ENCODE data around the gene APOBEC2.

APOBEC2 gene

GRCh38 chr6:41040101-41040939 lies 12.7 kb upstream of the APOBEC2 start:
- no peaks in the 10 kb centered on the region for H3K36me3 ChIP-seq (replicated peaks; ENCODE audit: low read depth, low read length)
- H3K4me3 ChIP-seq (ENCODE audit: low read length): peak overlapping the region; percentile 18; the same call in 1 of the 2 replicates
- peaks cover 18% of the 10 kb centered on the region for H3K4me1 ChIP-seq (ENCODE audit: low read length)
- peak overlapping the region; percentile 55 for H3K4me2 ChIP-seq (ENCODE audit: low read length)
- peaks cover 23% of the 10 kb centered on the region; the same call in 1 of the 2 replicates for H3K27me3 ChIP-seq (ENCODE audit: low read depth, low read length)
- TF ChIP-seq EZH2phosphoT487 (IDR thresholded peaks at IDR 0.05; ENCODE audit: low read depth): no peak
- TF ChIP-seq CTCF (IDR thresholded peaks at IDR 0.05; ENCODE audit: low read depth, low read length): no peak
- H3K9me3 ChIP-seq (ENCODE audit: insufficient read depth, low read length): no peaks in the 10 kb centered on the region
- no peaks in the 10 kb centered on the region for H4K20me1 ChIP-seq (ENCODE audit: insufficient read depth, low read length)
- H2AFZ ChIP-seq (ENCODE audit: low read depth, low read length): no peak overlapping the region; the same call in 1 of the 2 replicates
- no peak overlapping the region for H3K27ac ChIP-seq (ENCODE audit: low read length)
- H3K79me2 ChIP-seq (ENCODE audit: low read length): no peaks in the 10 kb centered on the region
- H3K9ac ChIP-seq (ENCODE audit: low read length): peak overlapping the region; percentile 12; the same call in 1 of the 2 replicates

GRCh38 chr6:41040940-41041536 lies 12.0 kb upstream of the APOBEC2 start:
- Histone ChIP-seq H3K79me2 (ENCODE audit: low read length) (no peaks in the 10 kb centered on the region), H3K4me1 (ENCODE audit: low read length) (peaks cover 18% of the 10 kb centered on the region), H3K27ac (ENCODE audit: low read length) (no peak overlapping the region), H3K27me3 (ENCODE audit: low read depth, low read length) (peaks cover 23% of the 10 kb centered on the region; the same call in 1 of the 2 replicates), H2AFZ (ENCODE audit: low read depth, low read length) (no peak overlapping the region), H3K36me3 (replicated peaks; ENCODE audit: low read depth, low read length) (no peaks in the 10 kb centered on the region), H3K9me3 (ENCODE audit: insufficient read depth, low read length) (no peaks in the 10 kb centered on the region), H3K4me2 (ENCODE audit: low read length) (peak overlapping the region; percentile 55), H3K4me3 (ENCODE audit: low read length) (no peak overlapping the region), H3K9ac (ENCODE audit: low read length) (no peak overlapping the region), H4K20me1 (ENCODE audit: insufficient read depth, low read length) (no peaks in the 10 kb centered on the region)
- no peak for TF ChIP-seq CTCF (IDR thresholded peaks at IDR 0.05; ENCODE audit: low read depth, low read length)

- H4K20me1 ChIP-seq (ENCODE audit: insufficient read depth, low read length): no peaks in the 10 kb centered on the region
- H3K27me3 ChIP-seq (ENCODE audit: low read depth, low read length): peaks cover 13% of the 10 kb centered on the region; the same call in 1 of the 2 replicates
- no peak within 1 kb of the TSS for H2AFZ ChIP-seq (ENCODE audit: low read depth, low read length)
- no peaks in the 10 kb centered on the region for H3K9me3 ChIP-seq (ENCODE audit: insufficient read depth, low read length)
- no peaks in the 10 kb centered on the region for H3K36me3 ChIP-seq (replicated peaks; ENCODE audit: low read depth, low read length)
- H3K4me3 ChIP-seq (ENCODE audit: low read length): no peak within 1 kb of the TSS
- no peak within 1 kb of the TSS for H3K4me2 ChIP-seq (ENCODE audit: low read length)
- TF ChIP-seq EZH2phosphoT487 (IDR thresholded peaks at IDR 0.05; ENCODE audit: low read depth) (no peak), CTCF (IDR thresholded peaks at IDR 0.05; ENCODE audit: low read depth, low read length) (no peak)
- no peaks in the 10 kb centered on the region for H3K79me2 ChIP-seq (ENCODE audit: low read length)
- no peak within 1 kb of the TSS for H3K9ac ChIP-seq (ENCODE audit: low read length)
- H3K27ac ChIP-seq (ENCODE audit: low read length): no peak within 1 kb of the TSS
- peaks cover 18% of the 10 kb centered on the region for H3K4me1 ChIP-seq (ENCODE audit: low read length)
Measured at GRCh38 chr6:41042226-41043055, 10.6 kb upstream of the APOBEC2 start, which contains the start of gene TSPO2. TSS of gene TSPO2 (plus strand) at chr6:41042467. CDS start at chr6:41042986, 519 bp downstream.

Measured in OCI-LY3 (cell line).